GDM1 (cell line): ENCODE results near the gene ZNF814.
"Not testable (repeated sequence)": the region's sequence is repeated elsewhere in the genome, so short reads cannot be mapped to it uniquely, and the experiment has no call there.

Experiments used
- DNase-seq: peaks from one replicate; lab custom pipeline; 2025; lab: John Stamatoyannopoulos, UW

The ZNF814 gene

GRCh38 chr19:57815247-57816075 lies 73.4 kb downstream of the ZNF814 start:
- DNase-seq: no peak

GRCh38 chr19:57814505-57815246 lies 74.2 kb downstream of the ZNF814 start, which contains the start of gene ZNF552:
ZNF552 (minus strand) TSS chr19:57814913; CDS start chr19:57814743, 170 bp downstream.
- DNase-seq: peak; percentile 75

- DNase-seq: no peak
Observed at GRCh38 chr19:57813919-57814504, 74.8 kb downstream of the ZNF814 start.

- DNase-seq: not testable (repeated sequence)
Observed at GRCh38 chr19:57812975-57813820, 75.6 kb downstream of the ZNF814 start.

GRCh38 chr19:57812226-57812625 lies 76.6 kb downstream of the ZNF814 start:
- no peak for DNase-seq

GRCh38 chr19:57810410-57811295 lies 78.2 kb downstream of the ZNF814 start:
- DNase-seq: not testable (repeated sequence)

GRCh38 chr19:57807541-57807940 lies 81.3 kb downstream of the ZNF814 start:
- no peak for DNase-seq

GRCh38 chr19:57803594-57804325 lies 85.1 kb downstream of the ZNF814 start:
- peak; percentile 12 for DNase-seq

GRCh38 chr19:57803265-57803593 lies 85.6 kb downstream of the ZNF814 start:
- no peak for DNase-seq

- DNase-seq: no peak
Observed at GRCh38 chr19:57802269-57802668, 86.6 kb downstream of the ZNF814 start.

GRCh38 chr19:57800696-57801095 lies 88.1 kb downstream of the ZNF814 start:
- no peak for DNase-seq
